SK-N-SH (cell line): ENCODE data around the gene ERI3.

Experiments used
- CTCF ChIP-seq: fragments of 200-600 bp; sonication (generic); IDR thresholded peaks from 2 replicates; pipeline ENCODE4 v1.6.1; 2017; ENCODE audit warnings: antibody characterized with exemption, mild to moderate bottlenecking, moderate library complexity
- NFIC ChIP-seq: IDR thresholded peaks from 2 replicates; pipeline ENCODE4 v1.4.0; 2012; ENCODE audit warnings: borderline replicate concordance
- TF ChIP-seq, protein P1 (sequence below): IDR thresholded peaks from 2 replicates; pipeline ENCODE4 v1.4.0; 2012; ENCODE audit warnings: low read depth, borderline replicate concordance

DNA sequence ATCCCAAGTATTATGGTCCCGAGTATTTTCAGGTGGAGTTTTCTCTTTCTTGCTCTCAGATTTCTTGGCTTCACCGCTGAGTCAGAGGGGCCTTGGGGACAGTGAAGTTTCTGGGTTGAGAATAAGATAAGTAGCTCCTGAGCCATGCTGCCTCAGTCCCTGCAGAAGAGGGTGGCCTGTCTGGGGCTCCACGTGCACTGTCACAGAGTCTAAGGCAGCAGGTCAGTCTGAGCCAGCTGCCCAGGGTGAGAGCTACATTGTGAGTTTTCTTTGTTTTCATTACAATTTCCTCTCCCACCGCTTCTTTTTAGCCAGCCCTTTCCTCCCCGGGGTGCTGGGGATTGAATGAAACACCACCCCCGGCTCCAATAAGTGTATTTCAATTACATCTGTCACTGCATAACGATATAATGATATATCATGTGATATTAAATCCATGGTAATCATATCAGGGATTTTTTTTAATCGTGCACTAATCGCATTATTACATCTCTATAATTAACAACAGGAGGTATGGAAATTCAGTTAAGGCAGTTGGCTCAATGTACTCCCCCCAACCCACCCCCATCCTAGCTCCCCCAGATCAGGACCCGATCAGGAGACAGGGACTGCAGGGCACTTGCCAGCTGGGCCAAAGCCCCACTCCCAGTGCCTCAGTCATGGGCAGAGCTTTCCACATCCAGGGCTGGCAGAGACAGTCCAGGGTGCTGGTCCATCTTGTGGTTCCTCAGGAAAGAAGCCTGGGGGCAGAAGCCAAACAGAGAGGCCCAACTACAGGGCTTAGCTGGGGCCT lies 98.1 kb downstream of the ERI3 start:
- TF ChIP-seq NFIC = no peak
- no peak for TF ChIP-seq CTCF
- TF ChIP-seq, protein P1, sequence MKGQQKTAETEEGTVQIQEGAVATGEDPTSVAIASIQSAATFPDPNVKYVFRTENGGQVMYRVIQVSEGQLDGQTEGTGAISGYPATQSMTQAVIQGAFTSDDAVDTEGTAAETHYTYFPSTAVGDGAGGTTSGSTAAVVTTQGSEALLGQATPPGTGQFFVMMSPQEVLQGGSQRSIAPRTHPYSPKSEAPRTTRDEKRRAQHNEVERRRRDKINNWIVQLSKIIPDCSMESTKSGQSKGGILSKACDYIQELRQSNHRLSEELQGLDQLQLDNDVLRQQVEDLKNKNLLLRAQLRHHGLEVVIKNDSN = no peak
